CD8-positive, alpha-beta memory T cell (primary cell): ENCODE measurements around the gene AARS2. TPM values are rescaled to one million over a fixed set of nuclear protein-coding genes. Genes with fewer than 3 reads are reported as not detected.
A peak's percentile ranks its signal among the peaks of the same experiment; 100 is the strongest.
"Not testable (repeated sequence)": the region's sequence is repeated elsewhere in the genome, so short reads cannot be mapped to it uniquely, and the experiment has no call there.

Experiments
- CTCF ChIA-PET: fragments of 350-600 bp; sonication (Branson Sonifier 250); formaldehyde crosslinking; loops from one replicate; lab custom pipeline; 2021; ENCODE audit warnings: antibody characterized with exemption; lab: Charles Lee
- POLR2A ChIA-PET: fragments of 350-600 bp; sonication (Branson Sonifier 250); formaldehyde crosslinking; loops from one replicate; lab custom pipeline; 2021; ENCODE audit warnings: antibody characterized with exemption; lab: Charles Lee
- DNase-seq, 5 donors: peaks; one replicate each; pipeline versions ENCODE4 v3.0.0 to v3.0.0-alpha.2; 2020 to 2022; ENCODE audit warnings: mixed read lengths in 1 of 5
- H3K27ac ChIP-seq: one replicate; pipeline ENCODE4 v1.7.0; 2013; ENCODE audit warnings: low read depth, mild to moderate bottlenecking, low read length, moderate library complexity
- H3K27me3 ChIP-seq: 2 replicates; pipeline ENCODE4 v1.7.0; 2013; ENCODE audit warnings: low read length, mild to moderate bottlenecking; ENCODE audit not compliant: insufficient read depth, poor library complexity, severe bottlenecking
- H3K36me3 ChIP-seq: 2 replicates; pipeline ENCODE4 v1.7.0; 2013; ENCODE audit warnings: mild to moderate bottlenecking, low read length, moderate library complexity; ENCODE audit not compliant: insufficient read depth
- H3K4me1 ChIP-seq: 2 replicates; pipeline ENCODE4 v1.7.0; 2013; ENCODE audit warnings: mild to moderate bottlenecking, low read length, moderate library complexity; ENCODE audit not compliant: insufficient read depth
- H3K4me3 ChIP-seq: 2 replicates; pipeline ENCODE4 v1.7.0; 2013; ENCODE audit warnings: mild to moderate bottlenecking, low read length
- H3K9me3 ChIP-seq: 2 replicates; pipeline ENCODE4 v1.7.0; 2013; ENCODE audit warnings: mild to moderate bottlenecking, low read length
- H3K27ac Mint-ChIP-seq, 8 donors: one replicate each; pipeline ENCODE4 v1.8.0; 2020 to 2021; ENCODE audit warnings: mixed read lengths in 8 of 8, mild to moderate bottlenecking in 6 of 8, inconsistent platforms in 3 of 8, moderate library complexity in 3 of 8
- H3K27me3 Mint-ChIP-seq, 2 donors: one replicate each; pipeline ENCODE4 v1.8.0; 2020 to 2021; ENCODE audit warnings: mixed read lengths in 2 of 2, mild to moderate bottlenecking in 1 of 2, moderate library complexity in 1 of 2
- H3K36me3 Mint-ChIP-seq, 3 donors: one replicate each; pipeline ENCODE4 v1.8.0; 2020 to 2021; ENCODE audit warnings: mixed read lengths in 3 of 3, inconsistent platforms in 1 of 3, mild to moderate bottlenecking in 1 of 3
- H3K4me1 Mint-ChIP-seq, 3 donors: one replicate each; pipeline ENCODE4 v1.8.0; 2020 to 2021; ENCODE audit warnings: mixed read lengths in 3 of 3, inconsistent platforms in 1 of 3, mild to moderate bottlenecking in 1 of 3
- H3K4me3 Mint-ChIP-seq, 7 donors: one replicate each; pipeline ENCODE4 v1.8.0; 2020 to 2021; ENCODE audit warnings: mixed read lengths in 7 of 7, mild to moderate bottlenecking in 6 of 7, moderate library complexity in 4 of 7, inconsistent platforms in 2 of 7
- H3K9me3 Mint-ChIP-seq, 5 donors: one replicate each; pipeline ENCODE4 v1.8.0; 2020 to 2022; ENCODE audit warnings: mixed read lengths in 5 of 5, mild to moderate bottlenecking in 3 of 5, moderate library complexity in 2 of 5, inconsistent platforms in 1 of 5
- polyA plus RNA-seq: library from polyadenylated mRNA; unstranded; fragments of 300-500 nt; fragmentation: Illumina TruSeq; gene quantifications from one replicate; pipeline ENCODE4 v1.2.3, GENCODE V29; 2021
- total RNA-seq, 2 experiments: library from RNA; stranded (reverse); gene quantifications; one replicate each; pipeline ENCODE4 v1.2.3, GENCODE V29; 2021

AARS2 gene
- 10 to 100 TPM; 25.8 to 27.7 TPM for total RNA-seq
- polyA plus RNA-seq = 10.4 TPM

DNA sequence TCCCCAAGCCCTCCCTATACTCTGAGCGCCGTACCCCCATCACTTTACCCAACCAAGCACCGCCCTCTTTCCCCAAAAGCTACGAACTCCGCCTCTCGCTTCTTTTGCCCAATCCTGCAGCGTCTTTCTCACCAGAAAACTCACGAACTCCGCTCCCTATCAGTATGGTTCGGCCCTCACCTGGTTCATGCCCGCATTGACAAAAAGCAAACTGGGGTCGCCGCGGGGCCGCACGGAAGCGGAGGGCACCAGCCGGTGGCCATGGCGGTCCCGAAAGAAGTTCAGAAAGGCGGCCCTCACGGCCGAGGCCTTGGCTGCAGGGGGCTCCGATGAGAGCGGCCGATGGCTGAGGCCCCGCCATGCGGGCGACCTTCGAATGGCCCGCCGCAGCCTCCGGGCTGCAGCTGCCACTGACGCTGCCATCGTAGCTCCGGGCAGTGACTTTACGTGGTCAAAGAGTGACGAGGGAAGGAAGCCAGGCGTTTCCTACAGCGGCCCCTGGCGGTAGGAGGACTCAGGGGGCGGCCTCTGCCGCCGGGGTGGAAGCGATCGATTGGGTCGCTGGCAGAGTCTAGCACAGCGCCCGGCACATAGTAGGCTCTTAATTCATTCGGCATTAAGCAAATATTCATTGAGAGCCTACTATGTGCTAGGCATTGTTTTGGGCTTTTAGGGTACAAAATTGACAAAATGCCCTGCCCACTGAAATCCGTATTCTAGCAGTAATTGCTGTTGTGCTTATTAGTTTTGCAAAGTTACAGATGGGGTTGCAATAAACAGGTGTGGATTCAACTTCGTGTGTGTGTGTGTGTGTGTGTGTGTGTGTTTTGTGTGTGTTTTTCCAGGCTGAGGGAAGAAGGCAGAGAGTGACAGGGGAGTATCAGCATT, at the start of gene AARS2:
AARS2 (minus strand) TSS at position 447 of the 888 bp plus-strand sequence; CDS start at position 423, 24 bp downstream.
- POLR2A ChIA-PET = interaction anchor here (1.3 kb wide), 1 partner anchor 67 kb away, joined by 8 read pairs; the partner anchor contains the start of gene HSP90AB1
- Mint-ChIP-seq H3K4me1 (peaks cover 16 to 23% (median 21%) of the 10 kb centered on the region in 3 donors), H3K4me3 (peak within 1 kb of the TSS; percentile 94 to 98 (median 96)), H3K9me3 (no peaks in the 10 kb centered on the region), H3K27me3 (peaks cover 4 to 6% of the 10 kb centered on the region in 2 donors), H3K36me3 (peaks cover 3 to 44% (median 4%) of the 10 kb centered on the region in 3 donors), H3K27ac (peak within 1 kb of the TSS; percentile 69 to 97 (median 96))
- peak within 1 kb of the TSS; percentile 85 for H3K4me3 ChIP-seq
- peaks cover 32% of the 10 kb centered on the region for H3K36me3 ChIP-seq
- CTCF ChIA-PET = interaction anchor here (0.7 to 1.9 kb wide), 17 partner anchors 10 to 216 kb away, joined by 3 to 13 read pairs (median 4); partner anchors contain the start of gene TMEM151B
- no peaks in the 10 kb centered on the region for H3K9me3 ChIP-seq
- H3K27ac ChIP-seq = peak within 1 kb of the TSS; percentile 86
- H3K27me3 ChIP-seq = no peaks in the 10 kb centered on the region
- H3K4me1 ChIP-seq = peaks cover 11% of the 10 kb centered on the region
- DNase-seq = peak; percentile 83 to 92 (median 87)

- Mint-ChIP-seq H3K27me3 (peaks cover 10 to 31% of the 10 kb centered on the region in 2 donors), H3K27ac (no peak overlapping the region), H3K4me3 (no peak overlapping the region), H3K36me3 (no peaks in the 10 kb centered on the region), H3K9me3 (no peaks in the 10 kb centered on the region), H3K4me1 (no peaks in the 10 kb centered on the region)
- POLR2A ChIA-PET = no interaction called here
- Histone ChIP-seq H3K27ac (no peak overlapping the region), H3K4me1 (no peaks in the 10 kb centered on the region), H3K9me3 (no peaks in the 10 kb centered on the region), H3K4me3 (no peak overlapping the region), H3K36me3 (no peaks in the 10 kb centered on the region), H3K27me3 (no peaks in the 10 kb centered on the region)
- CTCF ChIA-PET = interaction anchor here (0.9 kb wide), 1 partner anchor 23 kb away, joined by 3 read pairs; no protein-coding TSS in a partner anchor
- DNase-seq = no peak
Measured at GRCh38 chr6:44361947-44362346, 48.8 kb upstream of the AARS2 start.

- Mint-ChIP-seq H3K36me3 (no peaks in the 10 kb centered on the region), H3K9me3 (peaks cover 0 to 4% (median 0%) of the 10 kb centered on the region in 5 donors), H3K4me1 (no peaks in the 10 kb centered on the region), H3K4me3 (no peak overlapping the region), H3K27me3 (peaks cover 12 to 30% of the 10 kb centered on the region in 2 donors), H3K27ac (no peak overlapping the region)
- H3K36me3 ChIP-seq = no peaks in the 10 kb centered on the region
- no peaks in the 10 kb centered on the region for H3K4me1 ChIP-seq
- ChIA-PET CTCF (no interaction called here), POLR2A (no interaction called here)
- H3K4me3 ChIP-seq = no peak overlapping the region
- DNase-seq = no peak
- H3K27me3 ChIP-seq = no peaks in the 10 kb centered on the region
- H3K9me3 ChIP-seq = no peaks in the 10 kb centered on the region
- H3K27ac ChIP-seq = no peak overlapping the region
Measured at GRCh38 chr6:44359973-44360372, 46.8 kb upstream of the AARS2 start.

DNA sequence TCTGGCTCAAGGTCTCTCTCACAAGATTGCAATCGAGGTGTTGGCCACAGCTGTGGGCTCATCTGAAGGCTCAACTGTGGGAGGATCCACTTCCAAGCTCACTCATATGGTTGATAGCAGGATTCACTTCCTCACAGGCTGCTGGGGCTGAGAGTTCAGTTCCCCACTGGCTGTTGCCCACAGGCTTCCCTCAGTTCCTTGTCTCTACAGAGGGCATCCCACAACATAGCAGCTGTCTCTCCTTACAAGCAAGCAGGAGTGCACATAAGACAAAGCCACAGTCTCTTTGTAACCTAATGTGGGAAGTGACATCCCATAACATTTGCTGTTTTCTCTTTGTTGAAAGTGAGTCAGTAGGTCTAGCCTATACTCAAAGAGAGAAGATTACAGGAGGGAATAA, 43.3 kb upstream of the AARS2 start:
- CTCF ChIA-PET = no interaction called here
- Mint-ChIP-seq H3K4me1 (no peaks in the 10 kb centered on the region), H3K9me3 (peaks cover 0 to 4% (median 0%) of the 10 kb centered on the region in 5 donors), H3K27ac (no peak overlapping the region), H3K36me3 (no peaks in the 10 kb centered on the region), H3K27me3 (peaks cover 9 to 21% of the 10 kb centered on the region in 2 donors), H3K4me3 (no peak overlapping the region)
- Histone ChIP-seq H3K27me3 (no peaks in the 10 kb centered on the region), H3K9me3 (no peaks in the 10 kb centered on the region), H3K27ac (no peak overlapping the region), H3K36me3 (no peaks in the 10 kb centered on the region), H3K4me1 (no peaks in the 10 kb centered on the region), H3K4me3 (no peak overlapping the region)
- POLR2A ChIA-PET = no interaction called here
- DNase-seq = no peak

GRCh38 chr6:44355640-44356039, 42.5 kb upstream of the AARS2 start:
- H3K4me3 Mint-ChIP-seq = no peak overlapping the region
- no peak for DNase-seq
- peaks cover 8 to 14% of the 10 kb centered on the region in 2 donors for H3K27me3 Mint-ChIP-seq
- no peaks in the 10 kb centered on the region for H3K36me3 ChIP-seq
- CTCF ChIA-PET = no interaction called here
- no peaks in the 10 kb centered on the region for H3K36me3 Mint-ChIP-seq
- no peak overlapping the region for H3K27ac ChIP-seq
- POLR2A ChIA-PET = no interaction called here
- no peak overlapping the region for H3K27ac Mint-ChIP-seq
- no peaks in the 10 kb centered on the region for H3K27me3 ChIP-seq
- H3K9me3 Mint-ChIP-seq = peaks cover 0 to 4% (median 0%) of the 10 kb centered on the region in 5 donors
- H3K9me3 ChIP-seq = no peaks in the 10 kb centered on the region
- no peaks in the 10 kb centered on the region for H3K4me1 ChIP-seq
- no peak overlapping the region for H3K4me3 ChIP-seq
- no peaks in the 10 kb centered on the region for H3K4me1 Mint-ChIP-seq

GRCh38 chr6:44353336-44353735, 40.2 kb upstream of the AARS2 start:
- Mint-ChIP-seq H3K4me1 (no peaks in the 10 kb centered on the region), H3K27ac (no peak overlapping the region), H3K9me3 (peaks cover 0 to 4% (median 0%) of the 10 kb centered on the region in 5 donors), H3K36me3 (no peaks in the 10 kb centered on the region), H3K4me3 (no peak overlapping the region), H3K27me3 (peaks cover 6 to 13% of the 10 kb centered on the region in 2 donors)
- no peaks in the 10 kb centered on the region for H3K4me1 ChIP-seq
- no peaks in the 10 kb centered on the region for H3K9me3 ChIP-seq
- no peak overlapping the region for H3K4me3 ChIP-seq
- H3K36me3 ChIP-seq = no peaks in the 10 kb centered on the region
- POLR2A ChIA-PET = no interaction called here
- no peak overlapping the region for H3K27ac ChIP-seq
- CTCF ChIA-PET = no interaction called here
- H3K27me3 ChIP-seq = no peaks in the 10 kb centered on the region
- no peak for DNase-seq

DNA sequence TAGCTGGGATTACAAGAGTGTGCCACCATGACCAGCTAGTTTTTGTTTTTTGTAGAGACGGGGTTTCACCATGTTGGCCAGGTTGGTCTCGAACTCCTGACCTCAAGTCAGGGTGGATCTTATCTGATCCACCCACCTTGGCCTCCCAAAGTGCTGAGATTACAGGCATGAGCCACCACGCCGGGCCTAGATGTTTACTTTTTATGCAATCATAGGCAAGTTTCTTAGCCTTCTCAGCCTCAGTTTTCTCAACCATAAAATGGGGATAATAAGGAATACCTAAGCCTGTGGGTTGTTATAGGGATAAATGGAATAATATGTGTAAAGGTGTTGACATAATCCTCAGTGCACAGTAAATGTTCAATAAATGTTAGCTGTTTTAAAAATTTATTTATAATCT, 39.1 kb upstream of the AARS2 start:
- Mint-ChIP-seq H3K36me3 (no peaks in the 10 kb centered on the region), H3K4me1 (no peaks in the 10 kb centered on the region), H3K27ac (no peak overlapping the region), H3K4me3 (no peak overlapping the region), H3K27me3 (peaks cover 5 to 6% of the 10 kb centered on the region in 2 donors), H3K9me3 (peaks cover 0 to 4% (median 0%) of the 10 kb centered on the region in 5 donors)
- no peak for DNase-seq
- H3K36me3 ChIP-seq = no peaks in the 10 kb centered on the region
- ChIA-PET POLR2A (no interaction called here), CTCF (no interaction called here)
- H3K27me3 ChIP-seq = no peaks in the 10 kb centered on the region
- no peaks in the 10 kb centered on the region for H3K9me3 ChIP-seq
- H3K4me1 ChIP-seq = no peaks in the 10 kb centered on the region
- H3K4me3 ChIP-seq = no peak overlapping the region
- H3K27ac ChIP-seq = no peak overlapping the region

GRCh38 chr6:44350650-44350994, 37.5 kb upstream of the AARS2 start:
- POLR2A ChIA-PET, H3K4me3 ChIP-seq, H3K4me3 Mint-ChIP-seq, H3K4me1 ChIP-seq, H3K9me3 ChIP-seq, CTCF ChIA-PET, H3K27me3 Mint-ChIP-seq, H3K9me3 Mint-ChIP-seq, H3K36me3 ChIP-seq, H3K36me3 Mint-ChIP-seq, H3K27ac Mint-ChIP-seq, H3K27ac ChIP-seq, H3K27me3 ChIP-seq, DNase-seq, H3K4me1 Mint-ChIP-seq: not testable (repeated sequence)
